GM19043 (cell line): ENCODE results near the gene SORCS3.

Experiments
- ATAC-seq: cut with Tn5 transposase; IDR thresholded peaks from one replicate; pipeline ENCODE4 v1.9.1; 2021; ENCODE audit warnings: low read depth; ENCODE audit not compliant: unreplicated experiment

Gene SORCS3

GRCh38 chr10:104642658-104643302 lies 1.7 kb downstream of the SORCS3 start:
- no peak for ATAC-seq

- no peak for ATAC-seq
Observed at GRCh38 chr10:104643303-104643663, 2.2 kb downstream of the SORCS3 start.

GRCh38 chr10:104646146-104646545 lies 5.1 kb downstream of the SORCS3 start:
- no peak for ATAC-seq

GRCh38 chr10:104648421-104648820 lies 7.3 kb downstream of the SORCS3 start:
- ATAC-seq = no peak

GRCh38 chr10:104650072-104650471 lies 9.0 kb downstream of the SORCS3 start:
- no peak for ATAC-seq

- ATAC-seq = no peak
Observed at GRCh38 chr10:104650635-104651331, 9.7 kb downstream of the SORCS3 start.

- ATAC-seq = no peak
Observed at GRCh38 chr10:104657036-104657435, 15.9 kb downstream of the SORCS3 start.

- ATAC-seq = no peak
Observed at GRCh38 chr10:104657457-104657856, 16.4 kb downstream of the SORCS3 start.

GRCh38 chr10:104658067-104658466 lies 17.0 kb downstream of the SORCS3 start:
- ATAC-seq = no peak

GRCh38 chr10:104659809-104660208 lies 18.7 kb downstream of the SORCS3 start:
- no peak for ATAC-seq

- no peak for ATAC-seq
Observed at GRCh38 chr10:104663076-104663475, 22.0 kb downstream of the SORCS3 start.

- no peak for ATAC-seq
Observed at GRCh38 chr10:104663563-104663962, 22.5 kb downstream of the SORCS3 start.

GRCh38 chr10:104664205-104664604 lies 23.1 kb downstream of the SORCS3 start:
- ATAC-seq = no peak

- no peak for ATAC-seq
Observed at GRCh38 chr10:104665174-104665573, 24.1 kb downstream of the SORCS3 start.

GRCh38 chr10:104666106-104666505 lies 25.0 kb downstream of the SORCS3 start:
- ATAC-seq = no peak

- ATAC-seq = no peak
Observed at GRCh38 chr10:104676874-104677273, 35.8 kb downstream of the SORCS3 start.

GRCh38 chr10:104678658-104679057 lies 37.6 kb downstream of the SORCS3 start:
- no peak for ATAC-seq

- no peak for ATAC-seq
Observed at GRCh38 chr10:104680467-104681401, 39.6 kb downstream of the SORCS3 start.

- no peak for ATAC-seq
Observed at GRCh38 chr10:104681485-104681884, 40.4 kb downstream of the SORCS3 start.

- no peak for ATAC-seq
Observed at GRCh38 chr10:104683567-104683966, 42.5 kb downstream of the SORCS3 start.

- ATAC-seq = no peak
Observed at GRCh38 chr10:104686829-104687228, 45.7 kb downstream of the SORCS3 start.
